HS-5 (cell line): Measurements from ENCODE around the gene BRINP2.

Experiments used
- DNase-seq: peaks from one replicate; pipeline ENCODE4 v3.0.0-alpha.2; 2012; ENCODE audit warnings: low read depth

Gene BRINP2

DNA sequence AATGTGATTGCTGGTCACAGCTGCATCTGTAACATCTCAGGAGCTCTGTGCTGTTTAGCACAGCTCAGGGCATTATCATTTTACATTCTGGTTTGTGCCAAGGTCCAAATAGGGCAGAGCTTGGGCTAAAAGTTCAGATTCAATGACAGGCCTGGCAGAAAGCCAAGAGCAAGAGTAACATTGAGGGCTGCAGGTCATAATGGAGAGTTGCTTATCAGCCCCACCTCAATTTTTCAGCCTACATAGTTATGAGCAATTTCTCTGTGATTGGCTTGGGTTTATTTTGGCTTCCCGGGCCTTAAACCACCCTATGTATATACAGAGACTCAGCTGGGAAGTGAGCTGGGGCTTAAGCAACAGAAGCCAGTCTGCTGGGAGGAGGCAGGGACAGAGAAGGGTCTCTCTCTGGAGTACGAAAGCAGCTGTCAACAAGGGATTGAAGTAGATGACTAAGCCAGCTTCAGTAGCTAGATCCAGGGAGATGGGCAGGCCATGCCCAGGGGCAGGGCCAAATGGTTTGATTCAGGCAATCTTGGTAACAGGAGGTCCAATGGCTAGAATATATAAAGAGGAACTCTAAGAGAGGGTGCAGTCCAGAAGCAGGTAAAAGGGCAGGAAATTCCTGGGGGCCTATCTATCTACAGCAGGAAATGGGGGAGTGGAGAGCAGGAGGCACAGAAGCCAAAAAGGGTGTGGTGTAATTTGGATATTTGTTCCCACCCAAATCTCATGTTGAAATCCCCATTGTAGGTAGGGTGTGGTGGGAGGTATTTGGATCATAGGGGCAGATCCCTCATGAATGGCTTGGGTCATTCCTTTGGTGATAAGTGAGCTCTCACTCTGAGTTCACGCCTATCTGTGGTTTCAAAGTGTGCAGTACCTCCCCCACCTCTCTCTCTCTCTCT is 49.0 kb downstream of the BRINP2 start:
- no peak for DNase-seq

DNA sequence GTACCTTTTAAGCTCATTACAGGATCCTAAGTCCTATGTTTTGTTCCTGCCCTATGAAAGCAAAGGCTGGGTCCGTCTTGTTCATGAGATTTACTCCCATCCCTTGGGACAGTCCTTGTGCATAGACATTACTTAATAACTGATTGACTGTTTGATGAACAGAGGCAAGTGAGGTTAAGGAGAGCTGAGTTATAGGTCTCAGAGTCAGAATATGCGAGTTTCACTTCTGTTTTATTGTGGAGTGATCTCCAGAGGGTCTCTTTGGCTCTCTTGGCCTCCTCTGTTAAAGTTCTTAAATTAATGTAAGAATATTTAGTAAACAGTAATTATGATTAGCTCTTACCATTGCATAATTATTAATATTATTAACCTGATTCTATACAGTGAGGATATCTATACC is 52.6 kb downstream of the BRINP2 start:
- no peak for DNase-seq

- DNase-seq = no peak
These were observed 57.4 kb downstream of the BRINP2 start for GRCh38 chr1:177227978-177228692.

GRCh38 chr1:177228693-177229065 is 57.9 kb downstream of the BRINP2 start:
- peak; percentile 81 for DNase-seq

GRCh38 chr1:177229781-177230180 is 59.0 kb downstream of the BRINP2 start:
- DNase-seq = no peak

DNA sequence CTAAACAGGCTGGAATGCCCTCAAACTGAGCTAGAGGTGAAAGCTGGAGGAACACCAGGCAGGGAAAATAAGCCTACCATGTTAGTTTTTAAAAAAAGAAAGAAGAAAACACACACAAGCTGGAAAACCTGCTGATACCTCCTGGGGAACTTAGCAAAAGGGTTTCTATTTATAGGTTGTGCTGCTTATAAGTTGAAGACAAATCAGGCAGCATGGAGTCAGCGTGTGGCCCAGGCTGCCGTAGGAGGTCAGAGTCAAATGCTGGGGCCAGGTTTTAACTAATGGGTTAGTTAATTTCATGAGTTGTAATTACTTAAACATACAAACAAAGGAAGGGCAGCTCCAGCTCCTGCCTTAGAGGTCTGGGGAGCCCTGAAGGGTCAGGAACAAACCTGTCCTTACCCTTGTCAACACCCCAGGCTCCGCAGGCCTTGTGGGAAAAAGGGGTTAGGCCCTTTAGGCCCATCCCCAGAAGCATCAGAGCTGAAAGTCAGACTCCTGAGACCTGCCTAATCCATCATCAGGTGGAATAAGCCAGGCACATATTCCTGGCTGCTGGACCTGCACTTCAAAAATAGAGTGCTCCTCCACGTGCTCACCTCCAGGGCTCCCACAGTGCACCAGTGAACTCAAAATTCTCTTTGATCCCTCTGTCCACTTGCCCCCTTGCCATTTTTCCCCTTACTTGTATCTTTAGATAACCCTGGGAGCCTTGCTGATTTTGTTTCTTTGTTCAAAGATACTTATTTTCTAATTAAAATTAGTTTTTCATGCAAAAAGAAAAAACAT is 59.7 kb downstream of the BRINP2 start:
- DNase-seq = no peak

GRCh38 chr1:177235350-177235749 is 64.6 kb downstream of the BRINP2 start:
- no peak for DNase-seq

- DNase-seq = no peak
These were observed 66.2 kb downstream of the BRINP2 start for GRCh38 chr1:177236962-177237361.

DNA sequence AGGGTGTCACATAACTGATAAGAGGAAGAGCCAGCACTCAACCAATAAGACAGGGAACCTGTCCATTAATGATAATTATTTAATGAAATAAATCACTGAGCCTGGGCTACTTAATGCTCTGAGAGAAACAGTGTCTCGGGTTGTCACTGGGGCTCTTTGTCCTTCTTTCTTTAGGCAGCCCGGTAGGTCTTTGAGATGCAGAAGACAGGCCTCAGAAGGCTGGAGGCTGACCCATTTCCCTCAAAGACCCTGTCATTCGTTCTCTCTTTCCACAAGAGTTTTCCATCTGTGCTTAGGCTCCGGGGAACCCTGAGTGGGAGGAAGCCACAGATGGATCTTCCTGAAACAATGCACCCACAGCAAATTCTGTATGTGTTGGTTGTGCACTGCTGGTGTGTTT is 68.2 kb downstream of the BRINP2 start:
- DNase-seq = no peak

- DNase-seq = no peak
These were observed 69.0 kb downstream of the BRINP2 start for GRCh38 chr1:177239792-177240191.

DNA sequence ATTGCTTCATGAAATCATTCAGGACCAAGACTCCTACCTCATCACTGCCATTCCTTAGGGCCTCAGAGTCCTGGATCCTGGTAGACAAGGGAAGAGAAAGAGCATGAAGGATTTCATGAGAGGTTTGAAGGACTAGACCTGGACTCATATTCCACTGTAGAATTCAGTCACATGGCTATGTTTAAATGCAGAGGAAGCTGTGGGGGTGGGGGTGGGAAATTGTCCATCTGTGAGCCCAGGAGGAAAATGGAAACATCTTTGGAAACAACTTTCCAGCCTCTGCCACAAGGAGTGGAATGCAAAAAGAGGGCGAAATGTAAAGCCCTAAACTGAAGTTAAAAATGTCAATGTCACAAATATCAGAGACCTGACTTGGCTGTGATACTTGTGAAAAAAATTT is 73.0 kb downstream of the BRINP2 start:
- DNase-seq = no peak

- no peak for DNase-seq
These were observed 76.2 kb downstream of the BRINP2 start for GRCh38 chr1:177246710-177247580.

- DNase-seq = no peak
These were observed 76.9 kb downstream of the BRINP2 start for GRCh38 chr1:177247623-177248176.

DNA sequence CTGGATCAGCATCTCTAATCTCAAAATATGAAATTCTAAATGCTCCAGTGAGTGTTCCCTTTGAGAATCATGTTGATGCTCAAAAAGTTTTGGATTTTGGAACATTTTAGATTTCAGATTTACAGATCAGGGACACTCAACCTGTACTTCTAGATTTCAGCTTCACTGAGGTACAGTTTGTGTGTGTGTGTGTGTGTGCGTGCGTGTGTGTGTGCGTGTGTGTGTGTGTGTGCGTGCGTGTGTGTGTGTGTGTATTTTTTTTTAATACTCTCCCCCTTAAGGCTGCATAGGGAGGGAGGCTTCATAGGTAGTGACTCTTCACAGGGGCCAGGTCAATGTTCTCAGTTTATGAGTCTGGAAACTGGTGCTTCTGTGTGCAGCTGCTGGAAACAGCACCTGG is 77.5 kb downstream of the BRINP2 start:
- DNase-seq = no peak

- no peak for DNase-seq
These were observed 78.5 kb downstream of the BRINP2 start for GRCh38 chr1:177249231-177249630.

DNA sequence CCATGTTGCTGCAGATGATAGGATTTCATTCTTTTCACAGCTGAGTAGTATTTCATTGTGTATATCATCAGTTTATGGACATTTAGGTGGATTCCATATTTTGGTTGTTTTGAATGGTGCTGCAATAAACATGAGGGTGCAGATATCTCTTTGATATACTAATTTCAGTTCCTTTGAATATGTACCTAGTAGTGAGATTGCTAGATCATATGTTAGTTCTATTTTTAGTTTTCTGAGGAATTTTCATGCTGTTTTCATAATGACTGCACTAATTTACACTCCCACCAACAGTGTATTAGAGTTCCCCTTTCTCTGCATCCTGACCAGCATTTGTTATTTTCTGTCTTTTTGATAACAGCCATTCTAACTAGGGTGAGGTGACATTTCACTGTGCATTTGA is 82.1 kb downstream of the BRINP2 start:
- no peak for DNase-seq

DNA sequence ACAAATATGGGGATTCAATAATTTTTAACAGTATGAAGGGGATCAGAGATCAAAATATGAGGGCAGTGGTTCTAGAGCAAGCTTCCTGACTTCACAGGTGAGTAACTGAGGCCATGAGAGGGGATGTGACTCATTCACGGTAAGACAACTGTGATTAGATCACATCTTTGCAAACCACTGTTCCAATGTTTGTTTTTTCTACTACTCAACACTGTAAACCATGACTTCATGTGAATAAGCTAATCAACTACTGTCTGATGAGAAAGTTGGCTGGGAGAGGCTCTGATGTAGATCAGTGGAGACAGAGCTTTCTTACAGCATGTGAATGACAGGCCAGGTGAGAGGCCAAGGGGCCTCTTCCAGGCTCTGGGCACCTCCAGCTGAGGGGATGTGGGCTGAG is 84.7 kb downstream of the BRINP2 start:
- DNase-seq = no peak

DNA sequence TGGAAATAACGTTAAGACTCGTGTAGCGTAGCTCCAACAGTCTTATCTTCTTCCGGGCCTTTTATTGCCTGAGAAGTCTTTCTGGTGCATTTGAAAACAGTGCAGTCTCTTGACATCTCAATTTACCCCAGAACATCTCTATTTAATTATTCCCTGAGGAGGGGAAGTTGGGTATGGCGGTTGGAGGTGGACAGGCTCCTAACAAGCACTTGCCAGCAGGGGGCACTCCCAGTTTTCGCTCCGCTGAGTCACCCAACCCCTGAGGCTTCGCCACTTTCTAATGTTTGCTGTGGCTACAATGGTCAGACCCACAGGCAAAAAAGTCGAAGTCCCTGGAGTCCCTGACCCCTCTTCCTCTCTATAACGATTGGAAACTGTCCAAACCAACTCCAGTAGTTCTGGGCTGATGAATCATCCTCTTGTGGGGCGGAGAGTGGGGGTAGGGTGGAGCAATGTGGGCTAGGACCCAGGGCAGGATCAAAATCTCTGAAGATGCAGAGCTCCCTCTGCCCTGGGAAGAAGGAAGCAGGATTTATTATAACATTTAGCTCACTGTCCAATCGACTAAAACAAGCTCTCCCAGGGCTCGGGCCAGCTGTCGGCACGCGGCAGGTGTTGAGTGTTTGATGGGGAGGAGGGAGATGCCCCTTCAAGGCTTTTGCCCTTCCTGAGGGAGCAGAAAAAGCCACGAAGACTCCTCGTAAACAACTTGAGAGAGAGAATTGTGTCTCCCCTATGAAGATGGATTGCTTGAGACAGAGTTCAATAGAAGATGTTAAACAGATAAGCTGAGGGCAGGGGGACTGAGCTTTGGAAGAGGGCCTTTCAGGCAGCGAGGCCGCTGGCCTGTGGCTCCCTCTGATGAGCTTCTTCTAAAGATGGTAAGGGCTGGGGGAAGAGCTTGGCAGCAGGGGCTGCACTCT is 85.7 kb downstream of the BRINP2 start:
- peak; percentile 49 for DNase-seq

DNA sequence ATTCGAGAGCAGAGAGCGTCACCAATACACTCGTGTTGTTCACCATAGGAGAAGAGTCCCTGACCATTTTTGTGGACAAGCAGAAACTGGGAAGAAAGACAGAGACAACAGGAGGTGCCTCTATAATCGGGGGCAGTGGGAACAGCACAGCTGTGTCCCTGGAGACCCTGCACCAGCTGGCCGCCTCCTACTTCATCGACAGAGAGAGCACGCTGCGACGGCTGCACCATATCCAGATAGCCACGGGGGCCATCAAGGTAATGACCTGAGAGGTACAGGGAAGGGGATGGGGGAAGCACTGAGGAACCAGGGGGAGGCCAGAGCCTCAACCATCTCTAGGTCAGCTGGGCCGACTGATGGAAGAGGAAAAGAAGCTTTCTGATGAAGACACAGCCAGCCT is 86.4 kb downstream of the BRINP2 start:
- no peak for DNase-seq

- no peak for DNase-seq
These were observed 86.8 kb downstream of the BRINP2 start for GRCh38 chr1:177257576-177257975.
